SW 1271 (cell line): ENCODE results near the gene GTF2IRD1.
"Not testable (repeated sequence)": the region's sequence is repeated elsewhere in the genome, so short reads cannot be mapped to it uniquely, and the experiment has no call there.

ENCODE experiments used
- DNase-seq, 2 experiments: peaks; one replicate each; lab custom pipeline; 2025; lab: John Stamatoyannopoulos, UW

Gene GTF2IRD1

GRCh38 chr7:74470504-74470903 is 16.8 kb downstream of the GTF2IRD1 start:
- no peak for DNase-seq

GRCh38 chr7:74473116-74473515 is 19.4 kb downstream of the GTF2IRD1 start:
- no peak for DNase-seq

- DNase-seq: no peak
These were observed 20.7 kb downstream of the GTF2IRD1 start for GRCh38 chr7:74474271-74474865.

GRCh38 chr7:74475243-74475986 is 21.7 kb downstream of the GTF2IRD1 start:
- no peak for DNase-seq

- DNase-seq: no peak
These were observed 22.3 kb downstream of the GTF2IRD1 start for GRCh38 chr7:74475987-74476350.

- no peak for DNase-seq
These were observed 22.9 kb downstream of the GTF2IRD1 start for GRCh38 chr7:74476626-74477025.

- DNase-seq: no peak
These were observed 25.0 kb downstream of the GTF2IRD1 start for GRCh38 chr7:74478671-74479065.

GRCh38 chr7:74479066-74479781 is 25.5 kb downstream of the GTF2IRD1 start:
- no peak for DNase-seq

GRCh38 chr7:74479961-74480829 is 26.5 kb downstream of the GTF2IRD1 start:
- DNase-seq: no peak

GRCh38 chr7:74480861-74481417 is 27.2 kb downstream of the GTF2IRD1 start:
- no peak for DNase-seq

- no peak for DNase-seq
These were observed 27.9 kb downstream of the GTF2IRD1 start for GRCh38 chr7:74481458-74482196.

- no peak for DNase-seq
These were observed 28.4 kb downstream of the GTF2IRD1 start for GRCh38 chr7:74482197-74482467.

- no peak for DNase-seq
These were observed 29.1 kb downstream of the GTF2IRD1 start for GRCh38 chr7:74482629-74483401.

GRCh38 chr7:74483402-74484336 is 30.0 kb downstream of the GTF2IRD1 start:
- no peak for DNase-seq

GRCh38 chr7:74485611-74486010 is 31.9 kb downstream of the GTF2IRD1 start:
- no peak for DNase-seq

GRCh38 chr7:74488518-74489030 is 34.9 kb downstream of the GTF2IRD1 start:
- not testable (repeated sequence) for DNase-seq

- DNase-seq: no peak
These were observed 36.6 kb downstream of the GTF2IRD1 start for GRCh38 chr7:74489997-74490945.

GRCh38 chr7:74491490-74491889 is 37.8 kb downstream of the GTF2IRD1 start:
- DNase-seq: not testable (repeated sequence)
